A204.1 (cell line): ENCODE measurements around the gene VIP.

ENCODE experiments used
- FAIRE-seq: peaks from 2 replicates; lab custom pipeline; 2012; peaks lifted over from hg19 to GRCh38; lab: Jason Lieb, UNC

VIP gene

DNA sequence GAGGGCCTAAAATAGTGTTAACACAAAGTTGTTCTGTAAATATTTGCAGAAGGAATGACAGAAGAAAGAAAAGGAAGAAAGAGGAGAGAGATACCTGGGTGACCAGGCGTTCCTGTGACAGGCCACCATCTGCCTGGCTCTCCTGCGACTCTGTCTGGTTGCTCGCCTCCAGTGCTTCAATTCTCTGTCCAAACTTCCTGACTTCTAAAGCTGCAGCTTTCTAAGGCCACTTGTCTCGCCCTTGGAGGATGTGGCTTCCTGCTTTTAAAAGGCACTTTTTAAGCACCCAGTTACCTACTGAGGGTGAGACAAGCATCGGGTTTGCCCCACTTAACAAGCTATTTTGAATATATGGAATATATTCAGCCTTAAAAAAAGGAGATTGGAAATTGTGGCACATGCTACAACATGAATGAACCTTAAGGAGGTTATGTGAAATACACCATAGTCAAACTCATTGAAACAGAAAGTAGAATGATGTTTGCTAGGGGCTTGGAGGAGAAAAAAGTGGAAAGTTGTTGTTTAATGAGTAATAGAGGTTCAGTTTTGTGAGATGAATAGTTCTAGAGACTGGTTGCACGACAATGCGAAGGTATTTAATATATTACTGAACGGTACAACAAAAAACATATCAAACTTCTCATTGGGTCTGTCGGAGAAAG lies 32.8 kb downstream of the VIP start:
- no peak for FAIRE-seq

DNA sequence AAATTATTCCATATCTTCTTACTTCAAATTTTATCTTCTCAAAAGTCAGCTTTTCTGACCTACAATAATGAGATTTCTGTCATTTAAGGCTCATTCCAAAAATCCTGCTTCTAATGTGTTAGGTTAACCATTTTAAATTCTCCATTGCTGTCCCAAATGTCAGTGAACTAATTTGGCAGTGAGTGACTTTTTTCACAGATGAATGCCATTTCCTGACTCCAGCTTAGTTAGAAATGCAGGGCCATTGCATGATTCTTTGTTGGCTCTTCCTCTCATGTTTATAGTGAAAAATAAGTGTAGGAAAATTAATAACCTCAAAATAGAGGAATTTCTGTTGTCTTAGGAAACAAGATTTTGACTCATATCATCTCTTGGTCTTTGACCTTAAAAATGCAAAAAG lies 44.1 kb downstream of the VIP start:
- no peak for FAIRE-seq

DNA sequence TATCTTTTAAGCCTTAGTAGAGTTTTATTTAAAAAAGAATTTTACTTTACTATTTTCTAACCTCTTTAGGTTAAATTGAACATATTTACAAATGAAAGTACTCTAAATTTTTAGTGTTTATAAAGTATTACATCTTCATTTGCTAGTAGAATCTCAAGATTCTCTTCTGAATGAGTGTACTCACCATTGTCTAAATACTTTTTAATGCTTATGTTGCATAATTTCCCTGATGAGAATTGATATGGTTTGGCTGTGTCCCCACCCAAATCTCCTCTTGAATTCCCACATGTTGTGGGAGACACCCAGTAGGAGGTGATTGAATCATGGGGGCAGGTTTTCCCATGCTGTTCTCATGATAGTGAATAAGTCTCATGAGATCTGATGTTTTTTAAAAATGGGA lies 53.6 kb downstream of the VIP start:
- no peak for FAIRE-seq
